Measurements from ENCODE around the gene PLEKHH1.
"Not testable (repeated sequence)": the region's sequence is repeated elsewhere in the genome, so short reads cannot be mapped to it uniquely, and the experiment has no call there.

DNA sequence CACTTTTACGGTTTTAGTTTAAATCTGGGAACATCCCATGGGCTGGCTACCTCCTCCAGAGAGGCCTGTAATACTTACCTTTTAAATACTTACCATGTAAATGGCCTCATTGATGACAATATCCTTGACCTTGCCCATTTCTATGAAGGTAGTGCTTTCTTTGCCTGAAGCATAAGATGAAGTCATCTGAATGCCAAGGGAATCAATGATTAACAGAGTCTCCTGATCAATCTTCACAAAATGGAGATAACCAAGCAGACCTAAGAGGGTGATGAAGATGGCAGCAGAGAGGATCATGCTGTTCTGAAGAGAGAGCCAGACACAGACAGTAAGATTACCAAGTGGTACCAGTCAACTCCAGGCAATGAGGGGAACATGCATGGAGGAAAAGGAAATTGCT is 60.6 kb downstream of the PLEKHH1 start:
- TF ChIP-seq, protein P1, sequence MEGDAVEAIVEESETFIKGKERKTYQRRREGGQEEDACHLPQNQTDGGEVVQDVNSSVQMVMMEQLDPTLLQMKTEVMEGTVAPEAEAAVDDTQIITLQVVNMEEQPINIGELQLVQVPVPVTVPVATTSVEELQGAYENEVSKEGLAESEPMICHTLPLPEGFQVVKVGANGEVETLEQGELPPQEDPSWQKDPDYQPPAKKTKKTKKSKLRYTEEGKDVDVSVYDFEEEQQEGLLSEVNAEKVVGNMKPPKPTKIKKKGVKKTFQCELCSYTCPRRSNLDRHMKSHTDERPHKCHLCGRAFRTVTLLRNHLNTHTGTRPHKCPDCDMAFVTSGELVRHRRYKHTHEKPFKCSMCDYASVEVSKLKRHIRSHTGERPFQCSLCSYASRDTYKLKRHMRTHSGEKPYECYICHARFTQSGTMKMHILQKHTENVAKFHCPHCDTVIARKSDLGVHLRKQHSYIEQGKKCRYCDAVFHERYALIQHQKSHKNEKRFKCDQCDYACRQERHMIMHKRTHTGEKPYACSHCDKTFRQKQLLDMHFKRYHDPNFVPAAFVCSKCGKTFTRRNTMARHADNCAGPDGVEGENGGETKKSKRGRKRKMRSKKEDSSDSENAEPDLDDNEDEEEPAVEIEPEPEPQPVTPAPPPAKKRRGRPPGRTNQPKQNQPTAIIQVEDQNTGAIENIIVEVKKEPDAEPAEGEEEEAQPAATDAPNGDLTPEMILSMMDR (IDR thresholded peaks at IDR 0.05) = not testable (repeated sequence)
- TF ChIP-seq EP300, POLR2A (IDR thresholded peaks at IDR 0.05): not testable (repeated sequence)

Data from tibial nerve (tissue), 4 donors.